ENCODE data around the gene CHRNA3.
A peak's percentile ranks its signal among the peaks of the same experiment; 100 is the strongest.

The CHRNA3 gene

DNA sequence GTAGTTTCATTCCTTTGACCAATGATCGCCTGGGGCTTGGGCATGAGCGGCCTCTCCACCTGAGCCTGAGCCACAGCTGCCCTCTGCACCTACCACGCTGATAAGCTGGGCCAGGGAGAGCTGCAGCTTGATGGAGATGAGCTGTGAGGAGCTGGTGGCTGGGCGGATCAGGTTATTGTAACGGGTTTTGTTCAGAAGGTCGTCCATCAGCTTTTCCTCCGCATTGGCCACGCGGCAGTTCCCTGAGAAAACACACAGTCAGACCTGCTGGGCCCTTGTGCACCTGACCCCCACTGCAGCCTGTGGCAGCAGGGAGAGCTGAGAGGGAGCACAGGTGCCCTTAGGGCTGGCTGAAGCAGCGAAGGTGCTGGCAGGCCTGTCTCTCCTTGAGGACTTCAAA, 14.6 kb upstream of the CHRNA3 start:
- DNase-seq, result no peak

DNA sequence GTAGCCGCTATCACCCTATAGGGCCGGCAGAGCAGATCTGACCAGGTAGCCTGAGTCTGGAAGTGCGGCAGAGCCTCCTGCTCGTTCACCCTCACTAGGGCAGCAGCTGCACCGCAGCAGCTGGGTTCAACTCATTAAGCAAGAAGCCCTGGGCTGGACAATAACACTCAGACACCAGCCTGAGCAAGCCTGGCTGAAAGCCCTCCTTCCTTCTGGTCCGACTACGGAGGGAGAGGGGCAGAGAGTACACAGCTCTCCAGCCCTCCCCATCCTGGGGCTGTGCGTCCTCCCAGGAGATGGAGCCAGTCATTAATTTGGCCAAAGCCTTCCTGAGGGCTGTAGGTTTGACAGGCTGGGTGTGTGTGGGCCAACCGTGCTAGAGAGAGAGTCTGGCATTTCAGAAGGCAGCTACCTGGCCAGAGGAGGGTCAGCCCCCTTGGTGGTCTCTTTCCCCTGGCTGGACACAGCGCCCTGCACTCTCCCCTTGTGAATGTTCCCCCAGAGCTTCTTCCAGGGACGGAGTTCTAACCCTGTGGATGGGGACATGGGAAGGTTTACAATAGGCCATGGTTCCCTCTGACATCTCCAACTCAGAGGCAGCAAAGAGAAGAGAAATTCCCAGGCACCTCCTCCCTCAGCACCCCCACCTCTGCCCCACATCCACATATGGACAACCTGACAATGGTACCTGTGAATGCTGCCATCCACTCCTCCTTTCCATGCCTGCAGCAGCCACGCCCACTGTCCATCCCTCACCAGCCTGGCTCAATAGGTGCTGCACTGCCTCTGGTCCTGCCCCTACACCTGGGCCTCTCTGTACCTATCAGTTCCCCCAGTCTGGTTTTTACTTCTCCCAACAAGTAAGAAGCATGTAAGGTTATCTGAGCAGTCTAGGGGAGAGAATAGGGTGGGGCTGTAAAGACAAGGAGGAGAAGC, 13.7 kb upstream of the CHRNA3 start:
- no peak for DNase-seq

DNA sequence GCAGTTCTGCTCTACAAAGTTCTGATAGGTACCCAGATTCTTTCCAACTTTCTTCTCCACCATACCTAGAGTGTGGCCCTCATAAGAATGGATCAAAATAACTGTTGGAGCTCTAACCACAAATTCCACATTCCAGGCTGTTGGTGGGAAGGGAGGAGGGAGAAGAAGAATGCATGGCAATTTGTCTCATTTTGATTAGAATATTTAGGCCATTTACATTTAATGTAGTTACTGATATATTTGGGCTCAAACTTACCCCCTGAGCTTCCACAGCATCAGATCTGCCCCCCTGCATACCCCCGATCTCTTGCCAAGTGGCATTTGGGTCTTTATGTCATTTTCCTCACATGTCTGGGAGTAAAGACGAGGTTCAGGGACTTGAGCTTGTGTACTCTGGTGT, 12.6 kb upstream of the CHRNA3 start:
- DNase-seq, result no peak

DNA sequence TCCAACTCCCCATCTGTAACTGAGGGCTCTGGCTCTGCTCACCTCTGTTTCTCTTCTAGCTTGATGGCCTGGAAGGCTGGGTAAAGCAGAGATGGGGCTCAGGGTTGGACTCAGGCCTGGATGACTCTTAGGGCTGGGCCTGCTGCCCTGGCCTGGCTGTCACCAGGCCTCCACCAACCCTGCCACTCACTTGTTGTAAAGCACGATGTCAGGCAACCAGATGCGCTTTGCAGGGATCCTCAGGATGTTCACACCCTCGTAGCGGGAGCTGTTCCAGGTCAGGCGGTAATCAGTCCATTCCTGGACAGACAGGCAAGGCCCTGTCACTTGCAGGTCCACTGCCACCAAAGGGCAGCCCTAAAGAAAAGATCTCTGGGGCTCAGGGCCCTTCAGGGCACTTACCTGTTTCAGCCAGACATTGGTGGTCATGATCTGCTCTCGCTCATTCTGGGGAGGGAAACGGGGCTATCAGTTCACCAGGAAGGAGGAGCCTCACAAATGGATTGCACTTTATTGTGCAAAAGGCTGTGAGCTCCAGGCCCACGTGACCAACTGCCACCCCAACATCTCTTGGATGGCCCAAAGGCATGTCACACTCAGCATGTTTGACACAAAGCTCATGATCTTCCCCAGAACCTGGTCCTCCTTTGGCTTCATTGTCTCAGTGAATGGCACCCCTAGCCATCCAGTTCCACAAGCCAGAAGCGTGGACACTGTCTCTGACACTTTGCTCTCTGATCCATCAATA, 10.3 kb upstream of the CHRNA3 start:
- no peak for DNase-seq

DNA sequence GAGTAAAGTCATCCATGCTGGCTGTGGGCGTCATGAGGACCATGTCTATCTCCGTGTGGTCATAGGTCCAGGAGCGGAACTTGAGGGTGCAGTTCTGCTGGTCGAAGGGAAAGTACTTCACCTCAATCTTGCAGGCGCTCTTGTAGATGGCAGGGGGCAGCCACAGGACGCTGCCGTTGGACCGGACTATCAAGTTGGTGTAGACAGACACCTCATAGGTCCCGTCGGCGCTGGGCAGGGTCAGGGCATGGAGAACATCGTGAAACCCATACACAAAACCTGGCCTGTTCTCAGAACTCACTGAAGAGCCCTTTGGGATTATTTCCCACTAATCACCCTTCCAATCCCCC, 8.9 kb upstream of the CHRNA3 start:
- no peak for DNase-seq

DNA sequence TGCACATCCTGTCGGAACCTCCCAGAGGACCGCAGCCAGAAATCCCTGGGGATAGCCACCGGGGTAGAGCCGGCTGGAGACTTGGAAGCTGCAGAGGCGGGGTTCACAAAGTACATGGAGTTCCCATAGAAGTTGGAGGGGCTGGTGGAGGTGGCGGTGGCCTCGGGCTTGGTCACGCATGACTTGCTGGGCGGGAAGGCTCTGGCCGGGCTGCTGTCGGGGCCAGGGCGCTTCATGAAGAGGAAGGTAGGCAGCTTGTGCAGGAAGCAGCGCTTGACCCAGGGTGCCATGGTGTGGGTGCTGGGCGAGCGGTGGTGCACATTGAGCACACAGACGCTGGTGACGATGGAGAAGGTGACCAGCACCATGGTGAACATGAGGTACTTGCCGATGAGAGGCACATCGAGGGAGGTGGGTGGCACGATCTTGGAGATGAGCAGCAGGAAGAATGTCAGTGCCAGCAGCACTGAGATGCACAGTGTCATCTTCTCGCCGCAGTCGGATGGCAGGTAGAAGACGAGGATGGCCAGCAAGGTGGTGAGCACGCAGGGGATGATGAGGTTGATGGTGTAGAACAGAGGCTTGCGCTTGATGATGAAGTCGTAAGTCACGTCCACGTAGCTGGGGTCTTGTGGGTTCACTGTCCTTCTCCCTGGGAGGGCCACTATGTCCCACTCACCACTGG, 8.4 kb upstream of the CHRNA3 start:
- DNase-seq, result no peak

DNA sequence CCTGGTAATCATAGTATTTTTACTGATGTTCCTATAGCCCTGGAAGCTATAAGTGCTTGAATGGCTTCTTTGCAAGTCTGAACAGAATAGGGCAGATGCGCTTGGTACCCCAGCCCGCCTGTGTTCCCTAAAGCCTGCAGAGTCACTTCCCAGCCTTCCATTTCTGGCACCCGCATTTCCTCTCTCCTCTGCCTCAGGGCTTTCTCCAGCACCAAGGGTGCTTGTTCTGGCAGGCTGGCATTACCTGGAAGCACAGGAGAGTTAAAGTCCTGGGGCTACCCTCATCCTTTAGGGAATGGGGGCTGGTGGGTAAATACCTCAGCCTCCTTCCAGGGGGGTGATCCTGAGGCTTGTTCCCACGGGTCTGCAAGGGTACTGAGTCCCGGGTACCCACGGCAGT, 7.4 kb upstream of the CHRNA3 start:
- no peak for DNase-seq

DNA sequence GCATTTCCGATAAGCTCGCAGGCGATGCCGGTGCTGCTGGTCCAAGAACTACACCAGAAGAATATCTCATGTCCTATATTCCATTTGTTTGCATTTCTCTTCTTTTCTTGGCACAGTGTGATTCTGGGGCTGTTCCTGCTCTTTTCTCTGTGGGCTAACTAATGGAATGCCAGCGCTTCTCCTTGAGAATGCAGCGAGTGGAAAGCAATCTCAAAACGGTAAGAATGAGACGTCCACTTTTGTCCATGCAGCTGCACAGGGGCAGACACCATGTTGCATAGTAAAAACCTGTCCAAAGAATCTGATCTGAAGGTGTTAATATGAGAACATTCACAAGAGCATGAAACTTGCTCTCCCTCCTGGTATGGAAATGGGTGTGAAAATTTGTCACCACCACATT, 6.6 kb upstream of the CHRNA3 start:
- DNase-seq, result no peak

DNA sequence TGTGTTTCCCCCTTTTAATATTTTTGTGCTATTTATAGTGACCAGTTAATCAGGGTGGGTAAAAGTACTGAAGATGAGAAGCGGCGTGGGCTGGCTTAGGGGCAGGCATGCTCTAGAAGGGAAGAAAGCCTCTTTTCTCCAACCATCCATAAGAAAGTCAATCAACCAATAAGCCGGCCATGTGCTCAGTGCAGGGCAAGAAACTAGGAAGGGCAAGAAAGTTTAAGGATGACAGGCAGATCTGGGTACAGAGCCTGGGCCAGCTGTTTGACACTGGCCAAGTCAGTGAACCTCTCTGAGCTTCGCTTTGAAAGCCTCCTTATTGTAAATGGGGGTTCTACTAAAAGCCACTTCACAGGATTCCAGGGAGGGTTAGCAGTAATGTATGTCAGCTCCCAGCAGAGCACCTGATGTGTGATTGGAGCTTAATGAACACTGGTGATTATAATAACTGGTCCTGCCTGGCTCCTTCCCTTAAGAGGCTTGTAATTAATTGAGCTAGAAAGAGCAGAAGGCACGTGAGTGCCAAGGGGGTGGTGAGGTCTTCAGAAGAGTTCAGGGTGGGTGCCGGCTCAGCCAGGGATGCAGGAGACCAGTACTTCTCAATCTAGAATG, 5.7 kb upstream of the CHRNA3 start:
- DNase-seq, result no peak

DNA sequence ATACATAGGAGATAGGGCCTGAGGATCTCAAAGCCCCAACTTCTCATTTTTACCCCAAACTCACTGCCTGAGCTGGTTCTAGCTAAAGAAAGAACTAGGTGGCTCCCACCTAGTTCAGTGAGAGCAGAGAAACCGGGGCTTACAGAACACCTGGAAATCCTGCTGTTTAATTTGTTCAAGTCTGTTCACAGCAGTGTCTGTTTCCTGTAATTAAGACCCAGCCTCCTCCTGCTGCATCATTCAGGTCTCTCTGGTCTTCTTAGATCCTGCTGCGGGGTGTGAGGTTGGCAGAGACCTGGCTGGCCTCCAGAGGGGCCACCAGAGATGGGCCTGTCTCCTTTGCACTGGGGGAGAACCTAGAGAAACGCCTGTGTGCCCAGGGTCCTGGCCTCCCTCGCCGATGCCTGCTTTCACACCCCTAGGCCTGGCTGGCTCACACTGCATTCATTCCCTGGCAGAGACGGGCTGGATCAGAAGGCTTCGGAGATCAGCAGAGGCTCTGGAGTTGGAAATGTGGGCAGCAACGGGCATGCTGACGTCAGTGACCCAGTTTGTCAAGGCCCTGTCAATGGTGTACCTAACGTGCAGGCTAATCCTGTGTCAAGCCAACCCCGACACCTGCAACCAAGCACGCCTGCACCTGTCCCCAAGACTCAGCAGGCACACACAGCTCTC, 4.9 kb upstream of the CHRNA3 start:
- no peak for DNase-seq

DNA sequence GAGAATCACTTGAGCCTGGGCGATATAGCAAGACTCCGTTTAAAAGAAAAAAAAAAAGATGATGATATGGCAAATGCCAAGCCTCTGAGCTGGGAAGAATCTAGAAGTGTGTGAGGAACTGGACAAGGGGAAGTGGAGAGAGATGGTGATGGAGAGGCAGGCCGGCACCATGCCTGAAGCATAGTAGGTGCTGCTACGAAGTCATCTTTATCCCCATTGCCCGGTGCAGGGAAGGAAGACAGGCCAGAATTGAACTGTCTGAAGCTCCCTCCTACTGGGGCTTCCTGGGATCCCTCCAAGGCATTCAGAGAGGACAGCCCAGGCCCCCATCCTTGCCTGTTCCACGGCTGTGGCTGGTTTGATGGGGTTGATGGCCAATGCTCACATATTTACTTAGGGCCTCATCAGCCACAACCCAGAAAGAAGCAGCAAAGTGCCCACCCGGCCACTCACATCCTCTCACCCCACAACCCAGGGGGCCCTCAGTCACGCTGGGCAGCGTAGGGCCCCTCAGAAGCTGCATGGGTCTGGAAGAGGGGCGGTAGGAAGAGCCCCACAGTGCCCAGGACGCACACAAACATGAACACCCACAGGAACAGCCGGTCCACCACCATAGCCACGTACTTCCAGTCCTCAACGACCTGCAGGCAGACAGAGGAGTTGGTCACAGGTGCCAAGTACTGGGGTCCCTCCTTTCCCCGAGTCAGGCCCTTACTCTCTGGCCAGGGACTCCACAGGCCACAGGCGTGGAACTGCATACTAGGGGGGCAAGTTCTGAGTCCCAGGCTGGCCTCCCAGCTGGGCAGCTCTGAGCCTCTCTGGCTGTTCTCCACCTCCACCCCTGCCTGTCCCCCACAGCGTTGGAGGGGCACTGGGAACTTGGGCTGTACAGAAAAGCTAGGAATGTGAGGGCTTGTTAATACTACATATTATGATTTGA, 4.1 kb upstream of the CHRNA3 start:
- no peak for DNase-seq

DNA sequence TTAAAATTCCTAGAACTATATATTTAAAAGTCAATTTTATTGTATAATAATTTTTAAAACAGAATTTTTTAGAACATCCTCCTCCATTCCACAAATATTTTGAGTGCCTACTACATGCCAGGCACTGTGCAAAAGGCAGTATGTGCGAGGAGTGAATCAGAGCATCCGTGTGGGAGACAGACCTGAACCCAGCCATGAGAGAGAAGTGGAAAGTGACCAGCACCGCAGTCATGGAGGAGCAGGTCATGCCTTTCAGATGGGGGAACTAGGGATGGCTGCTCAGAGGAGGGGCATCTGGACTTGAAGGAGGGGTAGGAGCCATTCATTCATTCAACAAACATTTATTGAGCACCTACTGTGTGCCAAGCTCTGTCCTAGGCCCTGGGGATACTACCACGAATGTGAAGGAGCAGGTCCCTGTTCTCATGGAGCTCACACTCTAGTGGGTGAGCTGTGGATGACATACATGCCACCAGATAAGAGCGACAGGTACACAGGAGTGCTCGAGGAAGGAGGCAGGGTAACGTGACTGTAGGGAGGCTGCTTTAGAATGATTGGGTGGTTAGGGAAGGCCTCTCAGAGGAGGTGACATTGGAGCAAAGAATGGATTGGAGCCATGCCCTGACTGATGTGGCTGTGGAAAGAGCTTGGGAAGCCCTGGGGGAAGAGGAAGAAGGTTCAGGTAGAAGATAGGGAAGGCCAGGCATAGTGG, 3.1 kb upstream of the CHRNA3 start:
- DNase-seq, result no peak

DNA sequence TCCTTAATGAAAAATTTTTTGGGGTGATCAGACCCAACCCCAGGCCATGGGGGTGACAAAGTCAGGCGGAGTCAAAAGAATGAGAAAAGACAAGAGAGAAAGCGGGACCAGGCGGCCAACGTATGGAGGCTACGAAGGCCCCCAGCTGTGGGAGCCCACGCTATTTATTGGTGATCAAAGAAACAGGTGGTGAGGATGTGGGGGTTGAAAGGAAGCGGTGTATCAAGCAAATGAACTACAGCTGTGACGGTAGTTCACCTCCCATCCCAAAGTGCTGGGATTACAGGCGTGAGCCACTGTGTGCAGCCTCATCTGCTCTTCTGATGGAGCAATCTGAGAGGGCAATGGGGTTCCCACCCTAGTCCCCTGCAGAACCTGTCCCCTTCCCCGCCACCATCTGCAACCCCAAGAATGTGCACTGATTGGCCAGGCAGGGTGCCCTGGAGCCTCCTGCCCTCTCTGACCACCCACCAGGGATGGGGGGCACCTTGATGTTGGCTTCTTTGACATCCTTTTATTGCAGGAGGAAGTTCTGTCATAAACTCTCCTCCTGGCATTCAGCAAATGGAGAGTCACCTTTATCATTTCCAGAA, 1.1 kb upstream of the CHRNA3 start:
- no peak for DNase-seq

DNA sequence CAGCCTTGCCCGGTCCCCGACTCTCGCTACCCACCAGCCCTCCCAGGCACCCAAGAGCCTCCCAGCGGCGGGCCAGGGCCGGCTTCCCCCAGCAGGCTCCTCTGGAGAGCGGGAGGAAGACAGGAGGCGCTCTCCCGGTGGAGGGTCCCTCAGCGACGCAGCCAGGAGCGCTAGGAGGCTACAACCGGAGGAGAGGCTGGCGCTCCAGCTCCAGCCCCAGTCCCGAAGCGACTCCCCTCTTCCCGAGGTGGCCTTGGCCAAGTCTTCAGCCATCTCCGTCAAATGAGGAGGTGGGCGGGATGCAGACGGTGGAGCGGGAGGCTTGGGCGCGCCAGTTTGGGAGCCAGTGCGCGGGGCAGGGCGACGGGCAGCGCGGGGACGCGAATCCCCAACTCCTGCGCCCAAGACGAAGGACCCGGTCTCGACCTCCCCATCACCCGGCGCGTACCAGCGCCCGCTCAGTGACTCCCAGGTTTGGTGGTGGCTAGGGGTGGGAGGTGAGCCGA, 722 bp downstream of the CHRNA3 start:
- DNase-seq, result no peak

DNA sequence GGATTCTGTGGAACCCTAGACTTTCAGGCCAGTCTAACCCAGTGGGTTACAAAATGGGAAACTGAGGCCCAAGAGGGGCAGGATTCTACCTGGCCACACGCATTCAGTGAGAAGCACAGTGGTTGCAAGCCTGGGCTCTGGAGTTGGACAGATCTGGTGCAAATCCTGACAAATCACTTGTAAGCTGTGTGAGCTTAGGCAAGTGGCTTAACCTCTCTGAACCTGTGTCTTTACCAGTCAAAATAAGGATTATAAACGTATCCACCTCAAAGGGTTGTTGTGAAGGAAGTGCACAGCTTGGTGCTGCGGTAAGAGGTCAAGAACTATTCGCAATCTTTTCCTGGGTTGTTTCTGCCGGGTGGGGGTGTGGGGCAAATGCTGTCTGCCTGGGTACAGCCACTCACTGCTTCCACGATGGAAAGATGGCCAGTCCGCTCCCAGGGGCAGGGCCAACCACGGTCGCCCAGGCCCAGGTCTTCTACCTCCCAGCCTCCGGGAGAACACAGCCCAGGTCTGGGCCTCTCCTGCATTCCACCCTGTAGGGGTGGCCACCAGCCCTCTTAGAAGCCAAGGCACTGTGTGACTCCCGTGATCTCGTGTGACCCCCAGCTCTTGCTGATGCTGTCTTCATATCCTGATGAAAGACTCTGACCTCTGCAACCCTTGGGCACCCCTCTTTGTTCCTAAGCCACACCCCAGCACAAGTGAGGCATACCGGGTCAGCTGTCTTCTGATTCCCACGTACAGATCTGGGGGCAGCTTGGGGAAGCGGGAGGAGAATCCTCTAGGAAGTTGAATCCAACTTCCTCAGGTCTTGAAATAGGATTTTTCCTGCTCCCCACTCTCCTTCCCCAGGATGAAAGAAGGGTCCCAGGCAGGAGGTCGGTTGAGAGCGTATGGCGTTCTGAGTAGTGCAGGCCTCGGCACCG, 1.5 kb downstream of the CHRNA3 start:
- no peak for DNase-seq

DNA sequence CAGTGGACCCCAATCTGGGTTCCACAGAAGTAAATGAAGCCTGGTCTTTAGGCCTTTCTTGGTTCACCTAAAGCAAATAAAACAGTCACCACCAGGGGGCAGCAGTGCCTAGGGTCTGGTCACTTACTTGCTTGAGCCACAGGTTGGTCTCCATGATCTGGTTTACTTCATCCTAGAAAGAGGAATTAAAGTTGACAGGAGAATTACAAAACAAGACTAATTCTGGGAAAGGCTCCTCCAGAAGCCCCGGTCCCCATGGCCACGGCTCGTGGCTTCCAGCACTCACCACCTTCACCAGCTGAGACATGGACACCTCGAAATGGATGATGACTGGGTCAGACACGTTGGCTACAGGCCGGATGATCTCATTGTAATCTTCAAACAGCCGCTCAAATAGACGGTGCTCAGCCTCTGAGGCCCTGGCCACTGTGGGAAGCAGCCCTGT, 2.3 kb downstream of the CHRNA3 start:
- peak; percentile 86 for DNase-seq

DNA sequence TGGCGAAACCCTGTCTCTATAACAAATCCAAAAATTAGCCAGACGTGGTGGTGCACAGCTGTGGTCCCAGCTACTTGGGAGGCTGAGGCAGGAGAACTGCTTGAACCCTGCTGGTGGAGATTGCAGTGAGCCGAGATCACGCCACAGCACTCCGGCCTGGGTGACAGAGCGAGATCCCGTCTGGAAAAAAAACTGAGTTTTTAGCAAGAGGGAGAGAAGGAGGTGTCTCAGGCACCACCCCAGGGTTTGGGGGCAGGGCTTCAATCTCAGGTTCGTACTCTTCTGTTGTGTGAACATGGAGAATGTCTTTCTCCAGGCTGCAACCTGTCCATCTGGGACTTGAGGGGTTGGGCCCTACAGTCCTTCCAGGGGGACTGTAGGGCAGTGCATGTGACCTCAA, 2.7 kb downstream of the CHRNA3 start:
- no peak for DNase-seq

DNA sequence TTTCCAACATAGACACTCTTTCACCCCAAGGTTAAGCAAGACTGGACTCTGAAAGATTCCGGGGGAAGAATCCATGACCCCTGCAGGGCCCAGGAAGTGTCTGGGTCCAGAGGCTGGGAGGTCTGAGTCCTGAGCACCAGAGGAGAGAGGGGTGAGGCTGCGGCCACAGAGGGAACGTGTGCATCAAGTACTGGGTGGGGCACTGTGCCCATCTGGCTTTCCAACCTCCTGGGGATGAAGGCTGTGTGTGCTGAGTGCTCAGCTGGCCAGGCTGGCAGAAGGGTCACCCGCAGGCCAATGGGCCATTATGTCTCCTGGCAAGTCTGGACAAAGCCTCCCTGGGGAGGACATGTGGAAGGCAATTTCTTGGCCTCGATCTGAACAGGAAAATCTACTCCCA, 3.3 kb downstream of the CHRNA3 start:
- no peak for DNase-seq

DNA sequence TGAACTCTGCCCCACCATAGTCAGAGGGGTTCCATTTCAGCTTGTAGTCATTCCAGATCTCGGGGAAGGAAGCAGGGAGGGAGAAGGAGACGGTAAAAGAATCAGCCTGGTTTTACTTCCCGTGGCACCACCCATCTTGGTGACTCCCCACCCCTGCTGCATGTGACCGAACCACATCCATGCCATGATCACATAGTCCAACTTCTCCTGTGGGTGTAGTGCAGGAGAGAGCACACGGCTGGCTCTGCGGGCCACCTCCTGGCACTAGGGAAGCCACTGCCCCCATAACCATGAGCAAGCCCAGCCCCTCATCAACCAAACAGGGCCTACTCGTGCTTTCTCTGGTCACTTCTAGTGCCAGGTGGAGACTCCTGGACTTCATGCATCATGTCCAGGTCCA, 3.7 kb downstream of the CHRNA3 start:
- DNase-seq, result no peak
